HepG2 (cell line): ENCODE results near the gene CDIP1. TPM values are rescaled to one million over a fixed set of nuclear protein-coding genes. Genes with fewer than 3 reads are reported as not detected.

ENCODE experiments used
- ASH2L ChIP-seq: fragments of 300-600, 200-600 bp; sonication (generic); IDR thresholded peaks from 2 replicates; pipeline ENCODE4 v1.7.0; 2017; ENCODE audit warnings: low read depth, mild to moderate bottlenecking, moderate library complexity, mixed read lengths, low read length; ENCODE audit not compliant: insufficient read length
- CBFB ChIP-seq: sonication (generic); formaldehyde crosslinking; IDR thresholded peaks from 2 replicates; pipeline ENCODE4 v1.4.0; 2020; ENCODE audit warnings: missing genetic modification reagents
- FIP1L1 ChIP-seq: fragments of 200-400 bp; formaldehyde crosslinking; IDR thresholded peaks from 2 replicates; pipeline ENCODE4 v1.6.1; 2018; ENCODE audit warnings: low read depth, mild to moderate bottlenecking, low read length, moderate library complexity, borderline replicate concordance; ENCODE audit not compliant: insufficient read depth
- KDM4B ChIP-seq: sonication (generic); formaldehyde crosslinking; IDR thresholded peaks from 2 replicates; pipeline ENCODE4 v1.4.0; 2020; ENCODE audit warnings: missing genetic modification reagents
- RFX5 ChIP-seq: IDR thresholded peaks from 2 replicates; pipeline ENCODE4 v1.6.1; 2011; ENCODE audit warnings: low read depth, low read length, improper control_type of control experiment
- SMAD3 ChIP-seq: sonication (generic); formaldehyde crosslinking; IDR thresholded peaks from 2 replicates; pipeline ENCODE4 v1.4.0; 2020; ENCODE audit warnings: missing genetic modification reagents
- ZBTB8A ChIP-seq: sonication (generic); formaldehyde crosslinking; IDR thresholded peaks from 2 replicates; pipeline ENCODE4 v1.4.0; 2020; ENCODE audit warnings: mild to moderate bottlenecking, low read depth, missing genetic modification reagents, borderline replicate concordance
- ZNF253 ChIP-seq: sonication (generic); formaldehyde crosslinking; IDR thresholded peaks from 2 replicates; pipeline ENCODE4 v1.8.0; 2022; ENCODE audit warnings: mild to moderate bottlenecking, missing genetic modification reagents, borderline replicate concordance
- ZNF572 ChIP-seq: sonication (generic); formaldehyde crosslinking; IDR thresholded peaks from 2 replicates; pipeline ENCODE4 v1.5.1; 2020; ENCODE audit warnings: mild to moderate bottlenecking, missing genetic modification reagents
- polyA plus RNA-seq, 8 experiments: library from polyadenylated mRNA; depleted of rRNA in 3 of 8; stranded (reverse) in 7 of 8; unstranded in 1 of 8; fragments of >200 nt; fragmentation: Illumina TruSeq in 4 of 8; extraction: Trizol in 4 of 8; gene quantifications; 2 replicates each; pipeline versions ENCODE4 v1.2.1 to v1.2.3, GENCODE V29; 2011 to 2016; ENCODE audit warnings: low read depth in 4 of 8, missing spikeins in 1 of 8, mixed read lengths in 1 of 8; ENCODE audit not compliant: insufficient read depth in 1 of 8
- total RNA-seq, 5 experiments: library from RNA; depleted of rRNA; stranded (reverse); fragments of >200 nt; fragmentation: Illumina TruSeq; extraction: Trizol; gene quantifications; 2 replicates each; pipeline ENCODE4 v1.2.3, GENCODE V29; 2016; ENCODE audit warnings: low read depth in 1 of 5
- TF ChIP-seq, protein P1 (sequence below): sonication (generic); formaldehyde crosslinking; IDR thresholded peaks from 2 replicates; pipeline ENCODE4 v1.4.0; 2020; ENCODE audit warnings: missing genetic modification reagents, borderline replicate concordance
- TF ChIP-seq, protein P2 (sequence below): sonication (generic); formaldehyde crosslinking; IDR thresholded peaks from 2 replicates; pipeline ENCODE4 v1.8.0; 2022; ENCODE audit warnings: mild to moderate bottlenecking, missing genetic modification reagents, borderline replicate concordance

CDIP1 gene
- total and polyA plus RNA-seq, 2 of the 13 experiments (the other 11 are each of a cell fraction or from before 2014, with no cell fraction given): 31.2 to 56.7 TPM

DNA sequence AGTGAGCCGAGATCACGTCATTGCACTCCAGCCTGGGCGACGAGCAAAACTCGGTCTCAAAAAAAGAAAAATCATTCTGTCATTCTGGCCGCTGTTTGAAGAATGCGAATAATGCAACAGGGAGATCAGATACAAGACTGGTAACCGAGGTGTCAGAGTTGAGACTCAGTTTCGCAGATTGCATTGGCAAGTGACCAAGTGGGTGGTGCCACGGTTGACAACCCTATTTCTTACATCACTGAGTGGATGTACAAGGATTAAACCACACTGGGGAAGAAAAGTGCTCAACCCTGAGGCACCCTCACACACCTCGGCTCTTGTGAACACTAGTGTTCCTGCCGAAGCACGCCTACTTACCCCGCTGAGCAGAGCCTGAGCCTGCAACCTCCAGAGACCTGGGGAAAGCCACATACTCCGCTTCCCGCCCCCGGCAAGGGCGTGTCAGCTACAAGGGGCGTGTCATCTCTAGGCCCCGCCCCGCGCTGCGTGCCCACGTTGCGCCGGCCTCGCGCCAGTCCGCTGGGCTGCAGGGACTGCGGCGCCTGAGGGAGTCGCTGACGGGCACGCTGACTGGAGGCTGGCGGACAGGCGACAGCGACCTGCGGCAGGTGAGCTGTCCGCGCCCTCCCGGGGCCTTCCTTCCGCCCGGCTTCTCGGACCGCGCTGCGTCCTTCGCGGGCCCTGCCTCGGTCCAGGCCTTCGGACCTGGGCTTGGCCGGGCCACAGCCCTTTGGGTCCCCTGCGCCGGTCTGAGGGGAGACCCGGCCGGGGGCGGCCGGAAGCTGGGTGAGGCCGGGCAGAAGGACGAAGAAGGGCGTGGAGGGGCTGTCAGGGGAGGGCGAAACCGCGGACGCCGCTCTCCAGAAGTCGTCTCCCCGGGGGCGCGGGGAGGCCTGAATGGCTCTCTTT, 62.4 kb downstream of the CDIP1 start, which contains the start of gene HMOX2 (continued):
- TF ChIP-seq, protein P1, sequence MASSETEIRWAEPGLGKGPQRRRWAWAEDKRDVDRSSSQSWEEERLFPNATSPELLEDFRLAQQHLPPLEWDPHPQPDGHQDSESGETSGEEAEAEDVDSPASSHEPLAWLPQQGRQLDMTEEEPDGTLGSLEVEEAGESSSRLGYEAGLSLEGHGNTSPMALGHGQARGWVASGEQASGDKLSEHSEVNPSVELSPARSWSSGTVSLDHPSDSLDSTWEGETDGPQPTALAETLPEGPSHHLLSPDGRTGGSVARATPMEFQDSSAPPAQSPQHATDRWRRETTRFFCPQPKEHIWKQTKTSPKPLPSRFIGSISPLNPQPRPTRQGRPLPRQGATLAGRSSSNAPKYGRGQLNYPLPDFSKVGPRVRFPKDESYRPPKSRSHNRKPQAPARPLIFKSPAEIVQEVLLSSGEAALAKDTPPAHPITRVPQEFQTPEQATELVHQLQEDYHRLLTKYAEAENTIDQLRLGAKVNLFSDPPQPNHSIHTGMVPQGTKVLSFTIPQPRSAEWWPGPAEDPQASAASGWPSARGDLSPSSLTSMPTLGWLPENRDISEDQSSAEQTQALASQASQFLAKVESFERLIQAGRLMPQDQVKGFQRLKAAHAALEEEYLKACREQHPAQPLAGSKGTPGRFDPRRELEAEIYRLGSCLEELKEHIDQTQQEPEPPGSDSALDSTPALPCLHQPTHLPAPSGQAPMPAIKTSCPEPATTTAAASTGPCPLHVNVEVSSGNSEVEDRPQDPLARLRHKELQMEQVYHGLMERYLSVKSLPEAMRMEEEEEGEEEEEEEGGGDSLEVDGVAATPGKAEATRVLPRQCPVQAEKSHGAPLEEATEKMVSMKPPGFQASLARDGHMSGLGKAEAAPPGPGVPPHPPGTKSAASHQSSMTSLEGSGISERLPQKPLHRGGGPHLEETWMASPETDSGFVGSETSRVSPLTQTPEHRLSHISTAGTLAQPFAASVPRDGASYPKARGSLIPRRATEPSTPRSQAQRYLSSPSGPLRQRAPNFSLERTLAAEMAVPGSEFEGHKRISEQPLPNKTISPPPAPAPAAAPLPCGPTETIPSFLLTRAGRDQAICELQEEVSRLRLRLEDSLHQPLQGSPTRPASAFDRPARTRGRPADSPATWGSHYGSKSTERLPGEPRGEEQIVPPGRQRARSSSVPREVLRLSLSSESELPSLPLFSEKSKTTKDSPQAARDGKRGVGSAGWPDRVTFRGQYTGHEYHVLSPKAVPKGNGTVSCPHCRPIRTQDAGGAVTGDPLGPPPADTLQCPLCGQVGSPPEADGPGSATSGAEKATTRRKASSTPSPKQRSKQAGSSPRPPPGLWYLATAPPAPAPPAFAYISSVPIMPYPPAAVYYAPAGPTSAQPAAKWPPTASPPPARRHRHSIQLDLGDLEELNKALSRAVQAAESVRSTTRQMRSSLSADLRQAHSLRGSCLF: no peak
- TF ChIP-seq ASH2L (peak; percentile 7), KDM4B (CRISPR knock-in tag) (no peak), ZBTB8A (peak; percentile 67; the same call in 1 of the 2 replicates), SMAD3 (CRISPR knock-in tag) (no peak), CBFB (CRISPR knock-in tag) (no peak; the same call in 1 of the 2 replicates), ZNF253 (no peak; the same call in 1 of the 2 replicates), FIP1L1 (no peak), ZNF572 (CRISPR knock-in tag) (0 out of 2 replicates have a peak, but pooled peaks have one; percentile 41), RFX5 (peak; percentile 34; the same call in 1 of the 2 replicates)
- TF ChIP-seq, protein P2, sequence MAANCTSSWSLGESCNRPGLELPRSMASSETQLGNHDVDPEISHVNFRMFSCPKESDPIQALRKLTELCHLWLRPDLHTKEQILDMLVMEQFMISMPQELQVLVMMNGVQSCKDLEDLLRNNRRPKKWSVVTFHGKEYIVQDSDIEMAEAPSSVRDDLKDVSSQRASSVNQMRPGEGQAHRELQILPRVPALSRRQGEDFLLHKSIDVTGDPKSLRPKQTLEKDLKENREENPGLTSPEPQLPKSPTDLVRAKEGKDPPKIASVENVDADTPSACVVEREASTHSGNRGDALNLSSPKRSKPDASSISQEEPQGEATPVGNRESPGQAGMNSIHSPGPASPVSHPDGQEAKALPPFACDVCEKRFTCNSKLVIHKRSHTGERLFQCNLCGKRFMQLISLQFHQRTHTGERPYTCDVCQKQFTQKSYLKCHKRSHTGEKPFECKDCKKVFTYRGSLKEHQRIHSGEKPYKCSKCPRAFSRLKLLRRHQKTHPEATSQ (CRISPR knock-in tag): peak; percentile 61; the same call in 1 of the 2 replicates
